Measurements from ENCODE around the gene ITPKA. TPM values are rescaled to one million over a fixed set of nuclear protein-coding genes. Genes with fewer than 3 reads are reported as not detected.

Gene ITPKA
- total and polyA plus RNA-seq, 2 of the 13 experiments (the other 11 are each of a cell fraction or from before 2014, with no cell fraction given) = 13.2 to 41.3 TPM

DNA sequence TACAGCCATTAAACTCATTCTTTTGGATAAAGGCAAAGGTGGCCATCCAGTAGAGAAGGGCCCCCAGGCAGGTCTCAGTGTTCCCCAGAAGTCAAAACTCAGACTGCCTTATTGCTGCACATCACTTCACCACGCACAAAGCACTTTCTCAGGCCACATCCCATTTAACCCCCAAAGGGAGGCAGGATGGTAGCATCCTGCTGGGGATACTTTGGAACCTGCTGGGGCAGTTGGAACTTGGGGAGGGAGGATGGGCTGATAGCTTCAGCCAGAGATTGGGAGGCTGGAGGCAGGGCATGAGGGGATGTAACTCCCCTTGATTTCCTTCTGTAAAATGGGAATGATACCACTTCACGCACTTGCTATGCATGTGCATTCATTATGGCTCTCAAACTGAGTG, 5.0 kb downstream of the ITPKA start:
- no peak overlapping the region for H3K9ac ChIP-seq (ENCODE audit: insufficient read depth, low read depth, low read length)
- ChIA-PET CTCF (ENCODE audit: low intra/inter-chr PET ratio, low total read pairs) (no interaction called here), POLR2A (no interaction called here)
- 96% methylated on average over 2 of the region's 2 CpGs for WGBS (ENCODE audit: low lambda C conversion rate)
- in situ Hi-C loops (cut with HindIII; ENCODE audit: extremely low pct_ligation_motif_present, low pct_unique_long_range_greater_than_20kb) = no loop called here
- no peak overlapping the region for H2AFZ ChIP-seq (ENCODE audit: low read length)
- no peak for ATAC-seq
- H3K36me3 ChIP-seq (replicated peaks in 1 of 2; ENCODE audit: control insufficient read depth in 1 of 2, insufficient read depth in 2 of 2, low read length in 2 of 2) = peaks cover 10 to 20% of the 10 kb centered on the region in 2 experiments; a peak in 4 of 5 replicates
- H3K4me1 ChIP-seq (ENCODE audit: insufficient read depth, low read length) = peaks cover 18% of the 10 kb centered on the region
- H3K27ac ChIP-seq (ENCODE audit: extremely low read length, insufficient read depth, low read length) = no peak overlapping the region
- DNase-seq (ENCODE audit: low spot score) = no peak
- no peaks in the 10 kb centered on the region for H3K27me3 ChIP-seq (ENCODE audit: control insufficient read depth in 1 of 2, insufficient read depth in 2 of 2, low read length in 2 of 2)
- H3K9me3 ChIP-seq (ENCODE audit: low read length) = no peaks in the 10 kb centered on the region
- TF ChIP-seq ZNF274 (CRISPR knock-in tag; IDR thresholded peaks at IDR 0.05) (no peak), MLX (CRISPR knock-in tag; IDR thresholded peaks at IDR 0.05) (no peak), ZNF251 (CRISPR knock-in tag; IDR thresholded peaks at IDR 0.05) (no peak), CC2D1A (CRISPR knock-in tag; IDR thresholded peaks at IDR 0.05) (no peak), ZNF841 (CRISPR knock-in tag; IDR thresholded peaks at IDR 0.05; ENCODE audit: borderline replicate concordance) (no peak), FOXO4 (CRISPR knock-in tag; conservative IDR thresholded peaks at IDR 0.05) (no peak), ZNF446 (CRISPR knock-in tag; IDR thresholded peaks at IDR 0.05) (no peak), ELF1 (CRISPR knock-in tag; IDR thresholded peaks at IDR 0.05) (no peak), ZBTB25 (CRISPR knock-in tag; IDR thresholded peaks at IDR 0.05) (no peak), KLF9 (CRISPR knock-in tag; IDR thresholded peaks at IDR 0.05; ENCODE audit: low read depth) (no peak), ZNF772 (CRISPR knock-in tag; IDR thresholded peaks at IDR 0.05) (no peak), NPAS2 (CRISPR knock-in tag; IDR thresholded peaks at IDR 0.05; ENCODE audit: borderline replicate concordance) (no peak)
- TF ChIP-seq, protein P1, sequence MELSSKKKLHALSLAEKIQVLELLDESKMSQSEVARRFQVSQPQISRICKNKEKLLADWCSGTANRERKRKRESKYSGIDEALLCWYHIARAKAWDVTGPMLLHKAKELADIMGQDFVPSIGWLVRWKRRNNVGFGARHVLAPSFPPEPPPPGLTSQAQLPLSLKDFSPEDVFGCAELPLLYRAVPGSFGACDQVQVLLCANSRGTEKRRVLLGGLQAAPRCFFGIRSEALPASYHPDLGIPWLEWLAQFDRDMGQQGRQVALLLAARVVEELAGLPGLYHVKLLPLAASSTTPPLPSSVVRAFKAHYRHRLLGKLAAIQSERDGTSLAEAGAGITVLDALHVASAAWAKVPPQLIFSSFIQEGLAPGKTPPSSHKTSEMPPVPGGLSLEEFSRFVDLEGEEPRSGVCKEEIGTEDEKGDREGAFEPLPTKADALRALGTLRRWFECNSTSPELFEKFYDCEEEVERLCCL (CRISPR knock-in tag; IDR thresholded peaks at IDR 0.05; ENCODE audit: borderline replicate concordance) = no peak
- TF ChIP-seq, protein P2, sequence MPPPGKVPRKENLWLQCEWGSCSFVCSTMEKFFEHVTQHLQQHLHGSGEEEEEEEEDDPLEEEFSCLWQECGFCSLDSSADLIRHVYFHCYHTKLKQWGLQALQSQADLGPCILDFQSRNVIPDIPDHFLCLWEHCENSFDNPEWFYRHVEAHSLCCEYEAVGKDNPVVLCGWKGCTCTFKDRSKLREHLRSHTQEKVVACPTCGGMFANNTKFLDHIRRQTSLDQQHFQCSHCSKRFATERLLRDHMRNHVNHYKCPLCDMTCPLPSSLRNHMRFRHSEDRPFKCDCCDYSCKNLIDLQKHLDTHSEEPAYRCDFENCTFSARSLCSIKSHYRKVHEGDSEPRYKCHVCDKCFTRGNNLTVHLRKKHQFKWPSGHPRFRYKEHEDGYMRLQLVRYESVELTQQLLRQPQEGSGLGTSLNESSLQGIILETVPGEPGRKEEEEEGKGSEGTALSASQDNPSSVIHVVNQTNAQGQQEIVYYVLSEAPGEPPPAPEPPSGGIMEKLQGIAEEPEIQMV (CRISPR knock-in tag; IDR thresholded peaks at IDR 0.05; ENCODE audit: low read depth) = no peak
- TF ChIP-seq, protein P3, sequence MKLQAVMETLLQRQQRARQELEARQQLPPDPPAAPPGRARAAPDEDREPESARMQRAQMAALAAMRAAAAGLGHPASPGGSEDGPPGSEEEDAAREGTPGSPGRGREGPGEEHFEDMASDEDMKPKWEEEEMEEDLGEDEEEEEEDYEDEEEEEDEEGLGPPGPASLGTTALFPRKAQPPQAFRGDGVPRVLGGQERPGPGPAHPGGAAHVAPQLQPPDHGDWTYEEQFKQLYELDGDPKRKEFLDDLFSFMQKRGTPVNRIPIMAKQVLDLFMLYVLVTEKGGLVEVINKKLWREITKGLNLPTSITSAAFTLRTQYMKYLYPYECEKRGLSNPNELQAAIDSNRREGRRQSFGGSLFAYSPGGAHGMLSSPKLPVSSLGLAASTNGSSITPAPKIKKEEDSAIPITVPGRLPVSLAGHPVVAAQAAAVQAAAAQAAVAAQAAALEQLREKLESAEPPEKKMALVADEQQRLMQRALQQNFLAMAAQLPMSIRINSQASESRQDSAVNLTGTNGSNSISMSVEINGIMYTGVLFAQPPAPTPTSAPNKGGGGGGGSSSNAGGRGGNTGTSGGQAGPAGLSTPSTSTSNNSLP (IDR thresholded peaks at IDR 0.05; ENCODE audit: low read depth, low read length) = no peak
- TF ChIP-seq, protein P4, sequence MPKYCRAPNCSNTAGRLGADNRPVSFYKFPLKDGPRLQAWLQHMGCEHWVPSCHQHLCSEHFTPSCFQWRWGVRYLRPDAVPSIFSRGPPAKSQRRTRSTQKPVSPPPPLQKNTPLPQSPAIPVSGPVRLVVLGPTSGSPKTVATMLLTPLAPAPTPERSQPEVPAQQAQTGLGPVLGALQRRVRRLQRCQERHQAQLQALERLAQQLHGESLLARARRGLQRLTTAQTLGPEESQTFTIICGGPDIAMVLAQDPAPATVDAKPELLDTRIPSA (CRISPR knock-in tag; IDR thresholded peaks at IDR 0.05; ENCODE audit: borderline replicate concordance) = no peak
- no peaks in the 10 kb centered on the region for H4K20me1 ChIP-seq (ENCODE audit: insufficient read depth, low read length)
- intact Hi-C loops (cut with micrococcal nuclease; ENCODE audit: unreplicated experiment) = no loop called here
- peaks cover 49% of the 10 kb centered on the region for H3K79me2 ChIP-seq (ENCODE audit: insufficient read depth, low read length)
- no TSS peak for BruUV-seq (replicated peaks)
- no peak for FAIRE-seq
- no peak overlapping the region for H3K4me2 ChIP-seq (ENCODE audit: low read depth, low read length)
- no peak overlapping the region for H3K4me3 ChIP-seq (replicated peaks in 1 of 3; ENCODE audit: insufficient read depth in 1 of 3, low read depth in 2 of 3, low read length in 3 of 3)
